Testis (tissue), 3 donors: ENCODE data around the gene RSAD1. TPM values are rescaled to one million over a fixed set of nuclear protein-coding genes. Genes with fewer than 3 reads are reported as not detected.

Experiments used
- DNase-seq: peaks from one replicate; pipeline ENCODE4 v3.0.0-alpha.2; 2019
- H3K27ac ChIP-seq, 2 donors: fragments of 200-600 bp; sonication (generic); one replicate each; pipeline ENCODE4 v1.5.1; 2019
- H3K27me3 ChIP-seq: fragments of 200-600 bp; sonication (generic); one replicate; pipeline ENCODE4 v1.5.1; 2019
- H3K36me3 ChIP-seq: fragments of 200-600 bp; sonication (generic); one replicate; pipeline ENCODE4 v1.5.1; 2017; ENCODE audit warnings: low read depth; ENCODE audit errors: missing control alignments
- H3K4me1 ChIP-seq: fragments of 200-600 bp; sonication (generic); one replicate; pipeline ENCODE4 v1.5.1; 2019
- H3K4me3 ChIP-seq, 2 donors: fragments of 200-600 bp; sonication (generic); one replicate each; pipeline ENCODE4 v1.5.1; 2017 to 2019
- H3K9me3 ChIP-seq: fragments of 200-600 bp; sonication (generic); one replicate; pipeline ENCODE4 v1.5.1; 2017
- POLR2A ChIP-seq: fragments of 450-650 bp; IDR thresholded peaks from one replicate; pipeline ENCODE4 v1.6.1; 2017; ENCODE audit warnings: antibody characterized with exemption, mild to moderate bottlenecking, moderate library complexity
- WGBS, 2 donors: methylation state at CpG; one replicate each; pipeline ENCODE4 v1.1.5; 2018; 5-methylcytosine and 5-hydroxymethylcytosine counted together
- intact Hi-C: fragments of 100-400 bp; cut with DNase I; formaldehyde crosslinking; loops from one replicate; pipeline ENCODE4 v1.15.1; 2023; ENCODE audit warnings: low total_unique reads
- polyA plus RNA-seq: library from polyadenylated mRNA; stranded (reverse); fragments of 350-450 nt; fragmentation: Illumina TruSeq; extraction: RNeasy Lipid Tissue Mini Kit (QIAGEN cat#74804); gene quantifications from one replicate; pipeline ENCODE4 v1.2.3, GENCODE V29; 2014; ENCODE audit warnings: low read depth, low replicate concordance; ENCODE audit not compliant: insufficient read depth
- total RNA-seq, 2 donors: library from RNA; depleted of rRNA; stranded (reverse); fragments of >200 nt; gene quantifications; one replicate each; pipeline ENCODE4 v1.2.3, GENCODE V29; 2016
- TF ChIP-seq, protein P1 (sequence below), 3 experiments: fragments of 450-650 bp in 2 of 3; fragments of 200-600 bp in 1 of 3; sonication (generic) in 1 of 3; IDR thresholded peaks; one replicate each; pipeline ENCODE4 v1.5.1; 2016 to 2019; ENCODE audit warnings: antibody characterized with exemption in 3 of 3, mild to moderate bottlenecking in 2 of 3, moderate library complexity in 1 of 3

Gene RSAD1
- total and polyA plus RNA-seq, 3 donors from 2014 or later, result 25.3 to 38.0 (median 35.7) TPM

DNA sequence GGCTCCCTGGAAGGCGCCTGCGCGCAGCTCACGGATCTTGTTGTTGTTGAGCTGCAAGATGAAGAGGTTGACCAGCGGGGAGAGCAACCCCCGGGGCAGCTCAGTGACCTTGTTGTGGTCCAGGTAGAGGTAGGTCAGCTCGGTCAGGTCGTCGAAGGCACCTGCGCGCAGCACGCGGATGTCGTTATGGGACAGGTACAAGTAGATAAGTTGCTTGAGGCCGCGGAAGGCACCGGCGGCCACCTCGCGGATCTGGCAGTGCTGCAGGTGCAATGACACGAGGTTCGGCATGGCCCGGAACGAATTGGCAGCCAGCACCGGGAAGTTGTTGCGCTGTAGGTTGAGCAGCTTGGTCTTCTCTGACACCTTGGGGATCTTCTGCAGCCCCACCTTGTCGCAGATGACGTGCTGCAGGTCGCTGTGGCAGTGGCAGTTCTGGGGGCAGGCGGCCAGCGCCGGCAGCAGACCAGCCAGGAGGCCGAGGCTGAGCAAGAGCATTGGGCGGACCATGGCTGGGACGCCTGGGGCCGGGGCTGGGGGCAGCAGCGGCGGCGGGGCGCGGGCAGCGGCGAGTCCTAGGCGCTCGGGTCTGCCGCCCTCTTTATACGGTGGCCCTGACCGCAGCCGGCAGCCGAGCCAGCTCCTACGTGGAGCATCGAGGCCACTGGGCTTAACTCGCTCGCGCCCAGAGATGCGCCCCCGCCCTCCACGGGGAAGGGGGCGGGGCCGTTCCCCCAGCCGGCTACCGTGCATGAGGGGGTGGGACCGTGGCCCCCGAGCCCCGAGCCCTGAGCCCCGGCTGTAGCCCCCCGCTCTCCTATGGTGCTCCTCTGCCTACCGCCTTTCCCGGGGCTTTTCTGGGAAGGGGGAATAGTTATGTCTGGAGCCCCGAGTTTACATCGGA lies 10.1 kb upstream of the RSAD1 start, which contains the start of gene CHAD:
Gene CHAD, minus strand, starts transcription at position 577 of the 904 bp plus-strand sequence. Its CDS starts 67 bp downstream, at position 510.
- no peak for DNase-seq
- no peaks in the 10 kb centered on the region for H3K36me3 ChIP-seq
- no peaks in the 10 kb centered on the region for H3K9me3 ChIP-seq
- H3K27ac ChIP-seq, result no peak within 1 kb of the TSS
- H3K27me3 ChIP-seq, result no peaks in the 10 kb centered on the region
- TF ChIP-seq POLR2A, result no peak
- TF ChIP-seq, protein P1, sequence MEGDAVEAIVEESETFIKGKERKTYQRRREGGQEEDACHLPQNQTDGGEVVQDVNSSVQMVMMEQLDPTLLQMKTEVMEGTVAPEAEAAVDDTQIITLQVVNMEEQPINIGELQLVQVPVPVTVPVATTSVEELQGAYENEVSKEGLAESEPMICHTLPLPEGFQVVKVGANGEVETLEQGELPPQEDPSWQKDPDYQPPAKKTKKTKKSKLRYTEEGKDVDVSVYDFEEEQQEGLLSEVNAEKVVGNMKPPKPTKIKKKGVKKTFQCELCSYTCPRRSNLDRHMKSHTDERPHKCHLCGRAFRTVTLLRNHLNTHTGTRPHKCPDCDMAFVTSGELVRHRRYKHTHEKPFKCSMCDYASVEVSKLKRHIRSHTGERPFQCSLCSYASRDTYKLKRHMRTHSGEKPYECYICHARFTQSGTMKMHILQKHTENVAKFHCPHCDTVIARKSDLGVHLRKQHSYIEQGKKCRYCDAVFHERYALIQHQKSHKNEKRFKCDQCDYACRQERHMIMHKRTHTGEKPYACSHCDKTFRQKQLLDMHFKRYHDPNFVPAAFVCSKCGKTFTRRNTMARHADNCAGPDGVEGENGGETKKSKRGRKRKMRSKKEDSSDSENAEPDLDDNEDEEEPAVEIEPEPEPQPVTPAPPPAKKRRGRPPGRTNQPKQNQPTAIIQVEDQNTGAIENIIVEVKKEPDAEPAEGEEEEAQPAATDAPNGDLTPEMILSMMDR (IDR thresholded peaks at IDR 0.05), result no peak
- peaks cover 45% of the 10 kb centered on the region for H3K4me1 ChIP-seq
- WGBS, 2 donors, result 3 to 21% methylated on average over 6 to 71 of the region's 71 CpGs
- intact Hi-C loops, result no loop called here
- H3K4me3 ChIP-seq, result peak within 1 kb of the TSS in 1 of 2 donors; percentile 53

DNA sequence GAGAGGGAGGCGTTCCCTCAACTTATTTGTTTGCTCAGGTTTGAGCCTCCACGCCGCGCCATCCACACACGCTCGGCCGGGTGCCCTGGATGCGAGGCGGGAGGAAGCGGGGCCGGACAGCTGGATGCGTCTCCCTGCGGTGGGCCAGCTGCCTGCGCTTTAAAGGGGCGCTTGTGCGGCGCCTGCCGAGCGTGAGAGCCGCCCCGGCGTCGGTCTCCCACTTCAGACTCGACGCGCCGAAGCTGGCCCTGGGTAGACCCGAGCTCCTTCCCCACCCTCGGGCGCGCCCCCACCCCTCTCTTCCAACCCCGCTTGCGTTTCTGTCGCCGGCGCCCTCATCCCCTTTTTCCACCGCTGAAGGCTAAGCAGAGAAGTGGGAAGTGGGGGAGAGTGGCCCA lies 9.5 kb upstream of the RSAD1 start:
- intact Hi-C loops, result no loop called here
- WGBS, 2 donors, result 4 to 12% methylated on average over 32 to 36 of the region's 37 CpGs
- Histone ChIP-seq H3K4me3 (peak overlapping the region in 1 of 2 donors; percentile 53), H3K27ac (no peak overlapping the region), H3K27me3 (no peaks in the 10 kb centered on the region), H3K4me1 (peaks cover 39% of the 10 kb centered on the region), H3K9me3 (no peaks in the 10 kb centered on the region), H3K36me3 (no peaks in the 10 kb centered on the region)
- TF ChIP-seq POLR2A, result no peak
- TF ChIP-seq, protein P1 (IDR thresholded peaks at IDR 0.05), result no peak
- no peak for DNase-seq

DNA sequence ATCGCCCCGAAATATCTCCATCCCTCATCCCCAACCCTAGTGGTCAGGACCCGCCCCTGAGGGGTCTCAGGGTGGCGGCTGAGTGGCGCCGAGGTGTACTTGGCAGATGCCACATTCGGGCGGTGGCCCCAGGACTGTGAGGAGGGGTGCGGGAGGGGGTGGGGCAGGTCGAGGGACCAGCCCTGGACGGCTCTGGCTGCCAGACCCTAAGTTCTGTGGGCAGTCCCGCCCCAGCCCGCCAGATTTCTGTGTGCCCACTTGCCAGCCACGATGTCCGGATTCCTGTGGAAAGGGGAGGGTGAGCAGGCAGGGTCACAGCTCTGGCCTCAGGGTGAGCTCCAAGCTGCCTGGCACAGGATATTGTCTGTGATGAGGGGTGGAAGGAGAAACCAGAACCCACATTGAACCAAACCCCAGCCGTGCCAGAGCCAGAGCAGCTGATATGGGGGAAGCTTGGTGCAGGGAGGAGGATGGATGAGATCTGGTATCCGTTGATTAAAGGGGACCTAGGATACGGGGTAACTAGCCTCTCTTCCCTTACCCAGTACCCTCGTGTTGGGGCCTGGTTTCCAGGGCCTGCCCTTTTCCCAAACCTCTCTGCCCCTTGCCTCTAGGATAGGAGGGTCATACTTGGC lies 8.9 kb upstream of the RSAD1 start:
- H3K27ac ChIP-seq, result no peak overlapping the region
- no peak overlapping the region for H3K4me3 ChIP-seq
- DNase-seq, result no peak
- 46 to 59% methylated on average over 6 to 19 of the region's 19 CpGs for WGBS, 2 donors
- intact Hi-C loops, result loop anchor here (10.0 kb wide), 1 partner anchor 95 kb away; the partner anchor contains the start of genes EME1 and MRPL27
- no peaks in the 10 kb centered on the region for H3K9me3 ChIP-seq
- H3K27me3 ChIP-seq, result no peaks in the 10 kb centered on the region
- TF ChIP-seq POLR2A, result no peak
- TF ChIP-seq, protein P1 (IDR thresholded peaks at IDR 0.05), result no peak
- peaks cover 39% of the 10 kb centered on the region for H3K4me1 ChIP-seq
- no peaks in the 10 kb centered on the region for H3K36me3 ChIP-seq

DNA sequence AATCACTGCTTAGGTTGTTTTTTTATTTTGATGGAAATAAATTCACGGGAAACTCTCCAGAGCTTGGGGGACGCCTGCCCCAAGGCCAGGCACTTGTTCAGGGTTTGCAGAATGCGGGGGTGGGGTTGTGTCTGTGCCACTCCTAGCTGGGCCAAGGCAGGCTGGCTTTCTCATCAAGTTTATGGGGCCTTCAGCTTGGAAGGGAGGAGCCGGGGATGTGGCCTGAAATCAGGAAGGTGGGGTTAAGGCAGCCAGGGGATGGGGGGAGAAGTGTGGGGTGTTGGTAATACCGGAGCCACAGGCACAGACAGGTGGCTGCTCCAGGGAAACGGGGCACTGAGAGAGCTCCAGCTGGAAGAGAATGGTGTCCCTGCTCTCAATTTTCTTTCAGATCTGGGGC lies 8.2 kb upstream of the RSAD1 start:
- Histone ChIP-seq H3K36me3 (no peaks in the 10 kb centered on the region), H3K4me1 (peaks cover 39% of the 10 kb centered on the region), H3K27me3 (no peaks in the 10 kb centered on the region), H3K4me3 (no peak overlapping the region), H3K27ac (no peak overlapping the region), H3K9me3 (no peaks in the 10 kb centered on the region)
- 40 to 81% methylated on average over 6 of the region's 6 CpGs for WGBS, 2 donors
- no peak for TF ChIP-seq POLR2A
- TF ChIP-seq, protein P1 (IDR thresholded peaks at IDR 0.05), result no peak
- intact Hi-C loops, result loop anchor here (10.0 kb wide), 1 partner anchor 96 kb away; the partner anchor contains the start of genes EME1 and MRPL27
- DNase-seq, result peak; percentile 79
